Astrocyte of the spinal cord (primary cell): ENCODE measurements around the gene GVQW3.
A peak's percentile ranks its signal among the peaks of the same experiment; 100 is the strongest.

Source experiments
- DNase-seq: peaks from one replicate; pipeline ENCODE4 v3.0.0; 2011; ENCODE audit warnings: low read depth, low spot score
- H3K4me3 ChIP-seq: 2 replicates; pipeline ENCODE4 v1.5.1; 2011; ENCODE audit warnings: low read depth, mild to moderate bottlenecking, low read length, moderate library complexity
- CTCF ChIP-seq: IDR thresholded peaks from 2 replicates; pipeline ENCODE4 v1.5.1; 2012; ENCODE audit warnings: low read depth, mild to moderate bottlenecking, low read length, inconsistent platforms
- in situ Hi-C: cut with HindIII; loops from 2 replicates; pipeline ENCODE4 v1.10.0; 2017; ENCODE audit warnings: low sequenced_read_pairs

Gene GVQW3

GRCh38 chr11:76448506-76448905 lies 67.4 kb downstream of the GVQW3 start:
- DNase-seq: no peak
- in situ Hi-C loops: no loop called here
- no peak for TF ChIP-seq CTCF
- no peak overlapping the region for H3K4me3 ChIP-seq

GRCh38 chr11:76453248-76453647 lies 72.1 kb downstream of the GVQW3 start:
- H3K4me3 ChIP-seq: no peak overlapping the region
- in situ Hi-C loops: no loop called here
- DNase-seq: no peak

GRCh38 chr11:76455331-76455730 lies 74.2 kb downstream of the GVQW3 start:
- TF ChIP-seq CTCF: no peak
- H3K4me3 ChIP-seq: no peak overlapping the region
- in situ Hi-C loops: no loop called here
- peak; percentile 17 for DNase-seq

More at GRCh38 chr11:76453248-76453647, 72.1 kb downstream of the GVQW3 start:
- no peak for TF ChIP-seq CTCF

GRCh38 chr11:76455931-76456330 lies 74.8 kb downstream of the GVQW3 start:
- TF ChIP-seq CTCF: no peak
- in situ Hi-C loops: no loop called here
- no peak overlapping the region for H3K4me3 ChIP-seq
- no peak for DNase-seq

GRCh38 chr11:76456571-76456970 lies 75.4 kb downstream of the GVQW3 start:
- in situ Hi-C loops: no loop called here
- TF ChIP-seq CTCF: no peak
- H3K4me3 ChIP-seq: no peak overlapping the region
- no peak for DNase-seq
